ENCODE results near the gene SLC25A42.
"Not testable (repeated sequence)": the region's sequence is repeated elsewhere in the genome, so short reads cannot be mapped to it uniquely, and the experiment has no call there.

Gene SLC25A42, protein sequence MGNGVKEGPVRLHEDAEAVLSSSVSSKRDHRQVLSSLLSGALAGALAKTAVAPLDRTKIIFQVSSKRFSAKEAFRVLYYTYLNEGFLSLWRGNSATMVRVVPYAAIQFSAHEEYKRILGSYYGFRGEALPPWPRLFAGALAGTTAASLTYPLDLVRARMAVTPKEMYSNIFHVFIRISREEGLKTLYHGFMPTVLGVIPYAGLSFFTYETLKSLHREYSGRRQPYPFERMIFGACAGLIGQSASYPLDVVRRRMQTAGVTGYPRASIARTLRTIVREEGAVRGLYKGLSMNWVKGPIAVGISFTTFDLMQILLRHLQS

DNA sequence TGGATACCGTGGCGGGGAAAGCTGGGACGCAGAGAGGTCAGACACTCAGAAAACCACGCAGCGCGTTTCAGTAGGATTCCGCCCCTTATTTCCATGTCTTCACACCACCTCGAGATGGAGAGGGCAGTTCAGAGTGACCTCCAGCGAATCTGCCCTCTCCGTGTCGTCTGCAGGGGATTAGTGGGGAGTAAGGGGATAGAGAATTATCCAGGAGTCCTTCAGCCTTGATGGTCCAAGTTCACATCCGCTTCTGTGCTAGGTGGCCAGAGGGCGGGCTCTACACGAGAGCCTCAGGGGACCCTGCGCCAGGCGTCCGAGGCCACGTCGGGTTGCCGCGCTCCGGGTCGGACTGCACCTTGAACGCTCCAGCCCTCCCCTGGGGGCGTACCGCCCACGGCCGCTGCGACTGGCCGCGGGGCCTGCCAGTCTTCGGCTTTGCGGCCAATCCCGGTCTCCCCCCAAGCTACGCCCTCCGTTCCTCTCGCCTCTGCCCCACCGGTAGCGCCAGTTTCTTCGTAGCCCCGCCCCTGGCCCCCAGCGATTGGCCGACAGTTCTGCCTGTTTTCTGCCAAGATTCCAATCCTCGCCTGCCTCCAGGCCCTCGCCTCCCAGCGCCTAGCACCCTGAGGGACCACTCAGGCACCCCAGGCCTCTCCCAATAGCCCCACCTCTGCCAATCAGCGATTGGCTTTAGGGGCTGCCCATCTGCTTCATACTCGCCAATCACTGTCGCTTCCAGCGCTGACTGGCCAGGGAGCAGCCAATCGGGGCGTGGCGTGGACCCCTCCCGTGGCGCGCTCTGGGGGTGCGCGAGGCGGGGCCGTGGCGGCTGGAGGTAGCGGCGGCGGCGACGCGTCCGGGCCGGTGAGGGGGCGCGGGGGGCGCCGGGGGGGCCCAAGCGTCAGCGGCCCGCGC is at the start of gene SLC25A42:
SLC25A42 (plus strand) TSS at position 812 of the 915 bp plus-strand sequence. CDS start 32,131 bp downstream, outside the sequence.
- H3K36me3 ChIP-seq (ENCODE audit: insufficient read depth, low read length) = no peaks in the 10 kb centered on the region
- H2AFZ ChIP-seq (ENCODE audit: low read depth, low read length) = peak within 1 kb of the TSS; percentile 58
- H3K9me3 ChIP-seq (ENCODE audit: low read length) = no peaks in the 10 kb centered on the region
- H3K4me1 ChIP-seq (ENCODE audit: insufficient read depth, low read length) = peaks cover 18% of the 10 kb centered on the region
- H3K4me3 ChIP-seq (ENCODE audit: low read length) = peak within 1 kb of the TSS; percentile 57
- H3K27me3 ChIP-seq (ENCODE audit: insufficient read depth, low read length) = no peaks in the 10 kb centered on the region

DNA sequence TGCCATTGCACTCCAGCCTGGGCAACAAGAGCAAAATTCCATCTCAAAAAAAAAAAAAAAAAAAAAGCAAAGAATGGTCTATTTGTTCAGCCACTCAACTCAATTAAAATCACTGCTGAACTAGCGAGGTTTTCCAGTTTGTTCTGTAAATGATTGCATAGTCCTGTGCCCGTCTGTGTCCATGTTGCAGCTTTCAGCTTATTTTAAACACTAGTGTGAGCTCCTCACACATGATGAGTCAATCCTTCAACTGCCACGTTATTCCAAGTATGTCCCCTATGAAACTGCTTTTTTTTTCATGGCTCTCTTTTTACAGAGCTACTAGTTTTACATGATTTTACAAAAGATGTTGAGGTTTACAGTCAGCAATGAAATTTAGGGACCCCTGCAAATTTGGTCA is 42.7 kb upstream of the SLC25A42 start:
- H3K36me3 ChIP-seq (ENCODE audit: insufficient read depth, low read length) = peaks cover 77% of the 10 kb centered on the region
- no peaks in the 10 kb centered on the region for H3K27me3 ChIP-seq (ENCODE audit: insufficient read depth, low read length)
- H3K4me1 ChIP-seq (ENCODE audit: insufficient read depth, low read length) = no peaks in the 10 kb centered on the region
- no peaks in the 10 kb centered on the region for H3K9me3 ChIP-seq (ENCODE audit: low read length)
- H2AFZ ChIP-seq (ENCODE audit: low read depth, low read length) = no peak overlapping the region
- no peak overlapping the region for H3K4me3 ChIP-seq (ENCODE audit: low read length)

DNA sequence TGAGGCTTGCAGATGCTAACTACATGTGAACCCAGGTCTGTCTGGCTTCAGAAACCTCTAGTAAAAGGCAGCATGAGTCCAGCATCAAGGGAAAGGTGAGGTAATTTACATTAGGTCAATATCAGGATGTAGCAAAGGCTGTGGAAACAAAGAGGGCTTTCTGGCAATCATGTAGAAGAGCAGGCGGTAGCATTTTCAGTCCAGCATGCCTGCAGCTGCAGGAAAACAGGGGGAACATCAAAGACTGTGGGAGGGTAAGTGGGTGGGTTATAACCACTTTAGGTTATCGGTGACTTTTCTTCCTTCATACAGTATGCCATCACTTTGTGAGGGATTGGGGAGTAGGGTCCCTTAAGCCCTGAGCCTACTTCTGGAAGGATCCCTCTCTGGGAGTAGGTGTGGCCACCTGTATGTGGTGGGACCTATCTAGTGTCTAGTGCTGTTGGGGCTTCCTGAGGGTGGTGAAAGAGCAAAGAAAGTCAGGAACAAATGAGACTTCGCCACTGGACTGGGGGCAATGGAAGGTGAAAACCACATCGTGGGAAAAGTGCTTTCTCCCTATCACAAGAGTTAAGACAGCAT is 41.3 kb upstream of the SLC25A42 start:
- H3K36me3 ChIP-seq (ENCODE audit: insufficient read depth, low read length) = peaks cover 77% of the 10 kb centered on the region
- H2AFZ ChIP-seq (ENCODE audit: low read depth, low read length) = no peak overlapping the region
- H3K27me3 ChIP-seq (ENCODE audit: insufficient read depth, low read length) = no peaks in the 10 kb centered on the region

DNA sequence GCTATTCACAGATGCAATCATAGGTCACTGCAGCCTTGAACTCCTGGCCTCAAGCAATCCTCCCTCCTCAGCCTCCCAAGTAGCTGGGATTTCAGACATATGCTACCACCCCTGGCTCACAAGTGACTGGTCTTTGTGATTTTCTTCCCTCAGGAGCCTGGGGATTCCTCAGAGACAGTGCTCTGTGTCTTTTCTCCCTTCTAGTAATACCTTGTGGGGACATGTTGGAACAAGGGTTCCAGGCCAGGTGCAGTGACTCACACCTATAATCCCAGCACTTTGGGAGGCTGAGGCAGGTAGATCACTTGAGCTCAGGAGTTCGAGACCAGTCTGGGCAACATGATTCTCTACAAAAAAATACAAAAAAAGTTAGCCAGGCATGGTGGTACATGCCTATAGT is 40.4 kb upstream of the SLC25A42 start:
- not testable (repeated sequence) for H3K27me3 ChIP-seq (ENCODE audit: insufficient read depth, low read length); H2AFZ ChIP-seq (ENCODE audit: low read depth, low read length); H3K4me1 ChIP-seq (ENCODE audit: insufficient read depth, low read length); H3K9me3 ChIP-seq (ENCODE audit: low read length); H3K4me3 ChIP-seq (ENCODE audit: low read length)
- peaks cover 78% of the 10 kb centered on the region for H3K36me3 ChIP-seq (ENCODE audit: insufficient read depth, low read length)

More for the DNA sequence above, 41.3 kb upstream of the SLC25A42 start:
- no peaks in the 10 kb centered on the region for H3K9me3 ChIP-seq (ENCODE audit: low read length)
- no peaks in the 10 kb centered on the region for H3K4me1 ChIP-seq (ENCODE audit: insufficient read depth, low read length)
- no peak overlapping the region for H3K4me3 ChIP-seq (ENCODE audit: low read length)

DNA sequence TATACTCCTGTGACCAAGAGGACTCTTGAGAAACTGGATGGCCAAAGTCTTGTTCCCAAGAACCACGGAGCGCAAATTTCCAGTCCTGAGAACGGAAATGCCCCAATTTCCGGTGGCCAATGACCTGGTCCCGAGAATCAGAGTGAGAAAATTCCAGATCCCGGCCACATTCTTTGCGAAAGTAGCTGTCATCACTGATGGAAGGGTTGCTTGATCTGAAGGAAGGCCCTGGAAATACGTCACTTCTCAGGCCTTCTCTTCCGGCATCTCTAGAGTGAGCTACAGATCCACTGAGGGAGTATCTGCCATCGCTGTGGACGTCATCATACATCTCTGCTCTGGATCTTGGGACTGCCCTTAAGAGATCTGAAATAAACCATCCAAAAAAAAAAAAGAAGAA is 37.9 kb upstream of the SLC25A42 start:
- Histone ChIP-seq H3K36me3 (ENCODE audit: insufficient read depth, low read length) (peaks cover 84% of the 10 kb centered on the region), H3K9me3 (ENCODE audit: low read length) (no peaks in the 10 kb centered on the region), H3K27me3 (ENCODE audit: insufficient read depth, low read length) (no peaks in the 10 kb centered on the region), H2AFZ (ENCODE audit: low read depth, low read length) (no peak overlapping the region), H3K4me1 (ENCODE audit: insufficient read depth, low read length) (no peaks in the 10 kb centered on the region), H3K4me3 (ENCODE audit: low read length) (no peak overlapping the region)

DNA sequence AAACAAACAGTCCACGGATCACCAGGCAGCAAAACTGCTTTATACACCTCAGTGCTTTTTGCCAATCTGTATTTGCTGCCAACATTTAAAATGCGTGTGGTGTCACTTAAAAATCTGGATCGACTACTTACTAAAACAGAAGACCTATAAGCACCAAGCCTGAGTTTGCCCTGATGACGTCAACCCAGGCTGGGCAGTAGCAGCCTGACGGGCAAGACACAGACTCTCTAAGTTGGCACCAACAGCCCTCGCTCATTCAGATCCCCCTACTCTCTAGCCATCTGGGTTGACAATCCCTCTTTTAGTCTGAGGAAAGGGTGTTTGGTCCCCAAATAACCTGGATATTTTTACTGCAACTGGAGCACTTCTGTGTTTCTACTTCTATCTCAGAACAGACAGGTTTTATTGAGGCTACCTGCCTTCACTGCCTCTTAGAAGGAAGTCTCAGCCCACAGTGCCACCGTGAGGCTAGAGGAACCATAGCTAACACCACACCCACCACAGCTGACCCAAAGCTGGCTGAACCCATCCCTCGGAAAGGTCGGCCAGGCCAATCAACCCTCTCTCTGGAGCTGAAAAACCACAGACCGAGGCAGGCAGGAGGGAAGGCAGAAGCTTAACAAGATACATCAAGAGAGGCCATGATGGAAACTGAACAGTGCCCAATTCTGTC is 37.4 kb upstream of the SLC25A42 start:
- peaks cover under 1% of the 10 kb centered on the region for H3K4me1 ChIP-seq (ENCODE audit: insufficient read depth, low read length)
- no peak overlapping the region for H3K4me3 ChIP-seq (ENCODE audit: low read length)
- no peaks in the 10 kb centered on the region for H3K9me3 ChIP-seq (ENCODE audit: low read length)
- H3K36me3 ChIP-seq (ENCODE audit: insufficient read depth, low read length) = peaks cover 81% of the 10 kb centered on the region
- H2AFZ ChIP-seq (ENCODE audit: low read depth, low read length) = no peak overlapping the region
- no peaks in the 10 kb centered on the region for H3K27me3 ChIP-seq (ENCODE audit: insufficient read depth, low read length)

DNA sequence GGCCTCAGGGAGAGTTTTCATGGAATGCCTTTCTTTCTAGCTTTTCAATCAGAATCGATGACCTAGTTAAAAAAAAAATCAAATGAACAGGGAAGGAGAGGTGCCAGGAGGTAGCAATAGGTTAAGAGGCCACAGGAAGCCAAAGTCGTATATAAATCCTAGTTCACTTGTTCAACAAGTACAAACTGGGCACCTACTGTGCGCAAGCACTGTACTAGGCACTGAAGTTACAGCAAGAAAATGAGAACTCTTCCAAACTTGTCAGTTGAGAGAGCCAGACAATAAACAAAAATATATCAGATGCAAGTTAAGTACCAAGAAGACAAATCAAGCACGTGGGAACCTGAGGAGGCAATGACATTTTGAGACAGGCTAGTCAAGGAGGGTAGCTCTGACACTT is 36.6 kb upstream of the SLC25A42 start:
- Histone ChIP-seq H3K9me3 (ENCODE audit: low read length) (no peaks in the 10 kb centered on the region), H3K27me3 (ENCODE audit: insufficient read depth, low read length) (no peaks in the 10 kb centered on the region), H3K36me3 (ENCODE audit: insufficient read depth, low read length) (peaks cover 78% of the 10 kb centered on the region), H3K4me1 (ENCODE audit: insufficient read depth, low read length) (peaks cover 7% of the 10 kb centered on the region), H2AFZ (ENCODE audit: low read depth, low read length) (no peak overlapping the region), H3K4me3 (ENCODE audit: low read length) (no peak overlapping the region)

DNA sequence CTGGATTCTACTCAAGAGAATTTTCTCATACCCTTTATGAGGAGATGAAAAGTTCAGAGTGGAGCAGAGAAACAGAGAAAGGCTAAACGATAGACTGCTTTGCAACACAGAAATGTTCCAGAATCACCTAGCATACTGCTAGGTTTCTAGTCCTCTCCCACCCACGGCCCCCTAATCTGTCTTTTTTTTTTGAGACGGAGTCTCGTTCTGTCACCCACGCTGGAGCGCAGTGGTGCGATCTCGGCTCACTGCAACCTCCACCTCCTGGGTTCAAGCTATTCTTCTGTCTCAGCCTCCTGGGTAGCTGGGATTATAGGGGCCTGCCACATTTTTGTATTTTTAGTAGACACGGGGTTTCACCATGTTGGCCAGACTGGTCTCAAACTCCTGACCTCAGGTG is 35.3 kb upstream of the SLC25A42 start:
- Histone ChIP-seq H3K4me3 (ENCODE audit: low read length) (no peak overlapping the region), H3K27me3 (ENCODE audit: insufficient read depth, low read length) (no peaks in the 10 kb centered on the region), H2AFZ (ENCODE audit: low read depth, low read length) (no peak overlapping the region), H3K36me3 (ENCODE audit: insufficient read depth, low read length) (peaks cover 66% of the 10 kb centered on the region), H3K9me3 (ENCODE audit: low read length) (no peaks in the 10 kb centered on the region), H3K4me1 (ENCODE audit: insufficient read depth, low read length) (peaks cover 7% of the 10 kb centered on the region)

DNA sequence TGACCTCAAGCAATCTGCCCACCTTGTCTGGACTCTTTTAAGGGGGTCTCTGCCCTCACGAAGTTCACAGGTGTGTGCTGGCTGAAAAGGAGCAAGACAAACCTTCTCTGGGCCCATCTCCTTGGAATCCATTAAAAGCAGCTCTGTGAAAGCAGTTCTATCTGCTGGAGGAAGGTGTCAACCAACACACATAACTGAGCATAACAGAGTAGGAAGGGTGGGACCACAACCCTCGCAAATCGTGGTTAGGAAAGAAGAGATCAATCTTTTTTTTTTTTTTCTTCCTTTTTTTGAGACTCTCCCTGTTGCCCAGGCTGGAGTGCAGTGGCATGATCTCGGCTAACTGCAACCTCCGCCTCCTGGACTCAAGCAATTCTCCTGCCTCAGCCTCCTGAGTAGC is 31.9 kb upstream of the SLC25A42 start:
- Histone ChIP-seq H3K4me1 (ENCODE audit: insufficient read depth, low read length) (peaks cover 11% of the 10 kb centered on the region), H3K27me3 (ENCODE audit: insufficient read depth, low read length) (no peaks in the 10 kb centered on the region), H3K4me3 (ENCODE audit: low read length) (peak overlapping the region; percentile 61), H3K36me3 (ENCODE audit: insufficient read depth, low read length) (peaks cover 32% of the 10 kb centered on the region), H2AFZ (ENCODE audit: low read depth, low read length) (no peak overlapping the region), H3K9me3 (ENCODE audit: low read length) (no peaks in the 10 kb centered on the region)

DNA sequence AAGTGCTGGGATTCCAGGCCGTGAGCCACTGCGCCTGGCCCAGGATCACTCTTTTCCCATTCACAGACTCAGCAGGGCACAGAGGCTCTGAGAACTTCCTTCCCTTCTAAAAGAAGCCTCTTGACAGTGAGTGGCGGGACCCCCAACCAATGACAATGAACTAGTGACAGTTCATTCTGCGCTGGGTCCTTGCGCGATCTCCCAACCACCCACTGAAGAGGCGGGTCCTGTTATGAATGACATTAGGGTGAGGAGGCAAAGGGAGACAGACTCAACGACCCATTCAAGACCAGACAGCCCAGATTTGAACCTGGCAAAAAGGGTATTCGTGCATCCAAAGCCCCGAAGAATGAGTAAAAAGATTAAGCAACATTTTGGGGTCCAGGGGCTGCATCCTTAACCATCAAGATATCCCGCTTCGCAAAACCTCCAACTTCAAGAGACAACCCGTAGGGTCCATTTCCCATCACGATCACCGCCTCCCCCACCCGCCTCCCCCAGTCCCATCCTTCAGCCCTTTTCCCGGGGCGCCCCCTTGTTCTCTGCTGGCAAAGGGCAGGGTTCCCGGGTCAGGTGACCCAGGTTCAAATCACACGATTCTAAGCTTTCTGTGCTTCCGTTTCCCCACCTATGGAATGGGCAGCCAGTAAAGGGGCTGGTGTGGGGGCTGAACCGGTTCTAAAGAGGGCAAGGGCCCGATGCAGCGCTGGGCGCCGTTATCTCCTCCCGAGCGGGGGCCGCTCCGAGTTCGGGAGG is 31.2 kb upstream of the SLC25A42 start:
- peaks cover 2% of the 10 kb centered on the region for H3K9me3 ChIP-seq (ENCODE audit: low read length)
- H3K4me3 ChIP-seq (ENCODE audit: low read length) = peak overlapping the region; percentile 61
- no peaks in the 10 kb centered on the region for H3K27me3 ChIP-seq (ENCODE audit: insufficient read depth, low read length)
- H3K4me1 ChIP-seq (ENCODE audit: insufficient read depth, low read length) = peaks cover 11% of the 10 kb centered on the region
- H3K36me3 ChIP-seq (ENCODE audit: insufficient read depth, low read length) = peaks cover 32% of the 10 kb centered on the region
- H2AFZ ChIP-seq (ENCODE audit: low read depth, low read length) = peak overlapping the region; percentile 71

DNA sequence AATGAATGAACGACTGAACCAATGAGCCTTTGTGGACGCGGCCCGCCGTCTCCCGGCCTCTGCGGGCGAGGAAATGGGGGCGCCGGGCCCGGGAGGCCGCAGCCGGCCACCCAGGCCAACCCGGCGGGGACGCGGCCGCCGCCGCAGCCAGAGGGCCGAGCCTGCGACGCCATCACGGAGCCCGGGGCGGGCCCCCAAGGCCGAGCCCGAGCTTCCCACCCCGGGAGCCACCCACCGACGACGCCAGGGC is 30.7 kb upstream of the SLC25A42 start:
- H3K36me3 ChIP-seq (ENCODE audit: insufficient read depth, low read length) = peaks cover 31% of the 10 kb centered on the region
- peak overlapping the region; percentile 61 for H3K4me3 ChIP-seq (ENCODE audit: low read length)
- peaks cover 6% of the 10 kb centered on the region for H3K9me3 ChIP-seq (ENCODE audit: low read length)
- peaks cover 11% of the 10 kb centered on the region for H3K4me1 ChIP-seq (ENCODE audit: insufficient read depth, low read length)
- H2AFZ ChIP-seq (ENCODE audit: low read depth, low read length) = peak overlapping the region; percentile 71
- no peaks in the 10 kb centered on the region for H3K27me3 ChIP-seq (ENCODE audit: insufficient read depth, low read length)

DNA sequence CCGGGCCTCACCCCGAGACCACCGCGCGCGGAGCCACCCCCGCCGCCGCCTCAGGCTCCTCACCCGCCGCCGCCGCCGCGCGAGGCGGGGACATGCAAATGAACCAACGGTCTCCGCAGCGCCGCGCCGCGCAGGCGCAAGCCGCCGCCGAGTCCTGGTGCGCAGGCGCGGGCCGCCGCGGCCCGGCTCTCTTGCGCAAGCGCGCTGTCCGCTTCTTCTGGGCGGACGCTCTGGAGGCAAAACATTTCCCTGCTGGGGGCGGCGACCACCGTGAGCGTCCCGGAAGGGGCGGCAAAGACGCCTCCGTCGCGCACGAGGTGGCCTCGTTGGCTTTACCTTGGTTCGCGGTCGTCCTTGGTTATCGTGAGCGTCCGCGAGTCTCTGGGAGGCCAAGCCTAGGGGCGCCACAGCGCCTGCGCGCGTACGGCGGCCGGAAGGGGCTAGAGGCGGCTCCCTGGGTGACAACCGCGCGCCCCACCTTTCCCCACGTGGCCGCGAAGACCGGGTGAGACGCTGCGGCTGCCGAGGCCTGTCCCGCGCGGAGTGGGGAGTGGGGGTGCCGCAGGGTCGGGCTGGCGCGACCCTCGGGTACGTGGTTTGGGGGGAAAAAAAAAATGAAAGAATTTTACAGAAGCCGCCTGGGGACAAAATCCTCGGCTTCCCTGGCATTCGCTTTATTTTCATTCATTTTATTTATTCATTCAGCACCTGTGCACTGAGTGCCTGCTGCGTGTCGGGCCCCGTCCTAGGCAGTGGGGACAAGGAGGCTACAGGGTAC is 30.2 kb upstream of the SLC25A42 start, which contains the start of the genes ARMC6 and SUGP2:
ARMC6 (plus strand) TSS at position 178 of the 778 bp plus-strand sequence. CDS start 607 bp downstream, outside the sequence.
SUGP2 (minus strand) TSS at position 92 of the 778 bp plus-strand sequence. CDS start 2,446 bp downstream, outside the sequence.
- Histone ChIP-seq H3K4me3 (ENCODE audit: low read length) (peak within 1 kb of the TSS; percentile 61), H3K27me3 (ENCODE audit: insufficient read depth, low read length) (no peaks in the 10 kb centered on the region), H3K36me3 (ENCODE audit: insufficient read depth, low read length) (peaks cover 29% of the 10 kb centered on the region), H2AFZ (ENCODE audit: low read depth, low read length) (peak within 1 kb of the TSS; percentile 91), H3K9me3 (ENCODE audit: low read length) (peaks cover 9% of the 10 kb centered on the region), H3K4me1 (ENCODE audit: insufficient read depth, low read length) (peaks cover 11% of the 10 kb centered on the region)

All from neuron (in vitro differentiated cells).